PC-9 (cell line): ENCODE measurements around the gene RASGEF1C.

Experiments used
- CTCF ChIP-seq: fragments of 200-600 bp; sonication (generic); conservative IDR thresholded peaks from 2 replicates; pipeline ENCODE4 v1.6.1; 2017; ENCODE audit warnings: mixed run types, antibody characterized with exemption, mild to moderate bottlenecking, moderate library complexity
- EZH2 ChIP-seq: fragments of 200-600 bp; sonication (generic); IDR thresholded peaks from 2 replicates; pipeline ENCODE4 v1.8.0; 2017; ENCODE audit warnings: antibody characterized with exemption, low read depth

GRCh38 chr5:180098526-180098925 lies 110.5 kb downstream of the RASGEF1C start:
- TF ChIP-seq CTCF (no peak), EZH2 (no peak)
